HUES48 (cell line): ENCODE measurements around the gene RPL37.
"Not testable (repeated sequence)": the region's sequence is repeated elsewhere in the genome, so short reads cannot be mapped to it uniquely, and the experiment has no call there.

Experiments
- H3K27ac ChIP-seq: one replicate; pipeline ENCODE4 v1.7.0; 2013; ENCODE audit warnings: low read depth, low read length, inconsistent platforms
- H3K27me3 ChIP-seq: 2 replicates; pipeline ENCODE4 v1.6.1; 2013; ENCODE audit warnings: mild to moderate bottlenecking, low read length; ENCODE audit not compliant: control insufficient read depth, insufficient read depth
- H3K36me3 ChIP-seq: 2 replicates; pipeline ENCODE4 v1.6.1; 2013; ENCODE audit warnings: low read length; ENCODE audit not compliant: control insufficient read depth, insufficient read depth
- H3K4me1 ChIP-seq: 2 replicates; pipeline ENCODE4 v1.6.1; 2013; ENCODE audit warnings: mild to moderate bottlenecking, low read length; ENCODE audit not compliant: control insufficient read depth, insufficient read depth
- H3K4me3 ChIP-seq: 2 replicates; pipeline ENCODE4 v1.5.1; 2013; ENCODE audit warnings: mild to moderate bottlenecking, low read depth, low read length
- H3K9ac ChIP-seq: 2 replicates; pipeline ENCODE4 v1.6.1; 2013; ENCODE audit warnings: mild to moderate bottlenecking, low read depth, low read length, moderate library complexity
- H3K9me3 ChIP-seq: 2 replicates; pipeline ENCODE4 v1.6.1; 2013; ENCODE audit warnings: low read length; ENCODE audit not compliant: control insufficient read depth, insufficient read depth

RPL37 gene

DNA sequence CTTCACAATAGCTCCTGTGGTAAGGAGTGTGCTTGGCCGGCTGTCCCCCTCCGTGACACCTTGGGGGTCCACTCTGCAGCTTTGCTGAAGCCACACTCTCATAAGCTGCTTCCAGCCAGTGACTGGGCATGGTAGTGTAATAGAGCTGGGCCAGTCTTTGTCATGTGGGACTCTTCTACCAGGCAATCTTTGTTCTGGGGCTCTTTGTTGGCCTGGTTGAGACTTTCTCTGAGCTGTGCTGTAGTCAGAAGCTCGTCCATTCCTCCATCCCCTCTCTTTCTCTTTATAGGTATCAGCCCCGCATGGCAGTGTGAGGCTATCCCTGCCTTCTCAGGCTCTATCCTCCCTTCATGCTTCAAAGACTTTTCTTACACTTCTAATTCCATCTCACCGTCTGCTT lies 31.8 kb upstream of the RPL37 start:
- H3K27ac ChIP-seq = no peak overlapping the region
- no peaks in the 10 kb centered on the region for H3K27me3 ChIP-seq
- H3K9ac ChIP-seq = no peak overlapping the region
- peaks cover 5% of the 10 kb centered on the region; the same call in 1 of the 2 replicates for H3K4me1 ChIP-seq
- no peak overlapping the region for H3K4me3 ChIP-seq
- H3K36me3 ChIP-seq = no peaks in the 10 kb centered on the region
- H3K9me3 ChIP-seq = no peaks in the 10 kb centered on the region; the same call in 1 of the 2 replicates

DNA sequence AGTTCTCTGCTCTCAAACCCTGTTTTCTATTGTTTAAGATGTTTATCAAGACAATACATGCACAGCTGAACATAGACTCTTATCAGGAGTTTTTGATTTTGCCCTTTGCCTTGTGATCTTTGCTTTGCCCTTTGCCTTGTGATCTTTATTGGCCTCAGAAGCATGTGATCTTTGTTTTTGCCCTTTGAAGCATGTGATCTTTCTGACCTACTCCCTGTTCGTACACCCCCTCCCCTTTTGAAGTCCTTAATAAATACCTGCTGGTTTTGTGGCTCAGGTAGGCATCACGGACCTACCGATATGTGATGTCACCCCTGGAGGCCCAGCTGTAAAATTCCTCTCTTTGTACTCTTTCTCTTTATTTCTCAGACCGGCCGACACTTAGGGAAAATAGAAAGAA lies 30.0 kb upstream of the RPL37 start:
- not testable (repeated sequence) for H3K4me1 ChIP-seq, H3K36me3 ChIP-seq, H3K9ac ChIP-seq, H3K27me3 ChIP-seq, H3K4me3 ChIP-seq, H3K27ac ChIP-seq, H3K9me3 ChIP-seq

- H3K36me3 ChIP-seq = no peaks in the 10 kb centered on the region
- H3K27me3 ChIP-seq = no peaks in the 10 kb centered on the region
- no peaks in the 10 kb centered on the region for H3K4me1 ChIP-seq
- H3K4me3 ChIP-seq = no peak overlapping the region
- H3K27ac ChIP-seq = no peak overlapping the region
- no peaks in the 10 kb centered on the region for H3K9me3 ChIP-seq
- no peak overlapping the region for H3K9ac ChIP-seq
These were observed 25.7 kb upstream of the RPL37 start for GRCh38 chr5:40860711-40861110.

DNA sequence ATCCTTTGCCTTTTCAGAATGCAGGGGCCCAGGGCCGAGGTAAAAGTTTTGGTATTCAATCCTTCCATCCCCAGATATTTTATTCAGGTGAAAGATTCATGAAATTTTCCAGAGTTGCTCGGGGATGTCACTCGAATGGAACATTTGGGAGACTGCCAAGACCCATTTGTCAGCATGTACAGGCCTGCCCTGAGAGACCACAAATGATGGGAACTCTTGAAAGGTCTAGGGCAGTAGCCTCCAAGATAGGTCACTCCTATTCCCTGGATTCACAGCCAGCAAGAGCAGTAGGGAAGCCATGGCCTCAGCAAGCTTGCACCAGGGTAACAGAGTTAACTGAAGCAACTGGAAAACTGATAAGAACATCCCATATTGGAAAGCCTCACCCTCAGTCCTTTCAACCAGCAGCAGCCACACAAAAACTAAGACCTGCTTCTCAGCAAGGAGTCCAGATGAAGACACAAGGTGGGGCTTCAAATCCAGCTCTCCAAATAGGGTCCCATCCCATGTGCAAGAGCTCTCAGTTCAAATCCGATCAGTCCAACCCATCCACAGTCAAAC lies 18.7 kb upstream of the RPL37 start:
- H3K27ac ChIP-seq = no peak overlapping the region
- H3K27me3 ChIP-seq = no peaks in the 10 kb centered on the region
- H3K9me3 ChIP-seq = no peaks in the 10 kb centered on the region
- no peak overlapping the region for H3K4me3 ChIP-seq
- H3K9ac ChIP-seq = no peak overlapping the region
- no peaks in the 10 kb centered on the region for H3K4me1 ChIP-seq
- H3K36me3 ChIP-seq = no peaks in the 10 kb centered on the region

GRCh38 chr5:40847525-40847924 lies 12.5 kb upstream of the RPL37 start:
- H3K9me3 ChIP-seq = no peaks in the 10 kb centered on the region
- H3K27me3 ChIP-seq = no peaks in the 10 kb centered on the region
- no peak overlapping the region for H3K4me3 ChIP-seq
- H3K27ac ChIP-seq = no peak overlapping the region
- H3K4me1 ChIP-seq = no peaks in the 10 kb centered on the region
- H3K36me3 ChIP-seq = no peaks in the 10 kb centered on the region
- no peak overlapping the region for H3K9ac ChIP-seq

DNA sequence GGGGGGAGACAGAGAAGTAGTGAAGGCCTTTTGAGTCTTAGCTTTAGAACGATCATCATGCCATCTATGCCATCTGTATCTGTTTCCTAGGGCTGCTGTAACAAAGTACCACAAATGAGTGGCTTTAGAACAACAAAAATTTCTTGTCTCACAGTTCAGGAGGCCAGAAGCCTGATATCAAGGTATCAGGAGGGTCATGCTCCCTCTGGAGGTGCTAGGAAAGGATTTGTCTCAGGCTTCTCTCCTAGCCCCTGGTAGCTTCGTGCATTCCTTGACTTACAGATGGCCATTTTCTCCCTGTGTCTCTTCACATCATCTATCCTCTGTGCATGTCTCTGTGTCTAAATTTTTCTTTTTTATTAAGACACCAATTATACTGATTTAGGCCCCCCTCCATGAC lies 11.3 kb upstream of the RPL37 start:
- no peaks in the 10 kb centered on the region for H3K27me3 ChIP-seq
- no peak overlapping the region for H3K9ac ChIP-seq
- no peak overlapping the region for H3K27ac ChIP-seq
- H3K36me3 ChIP-seq = no peaks in the 10 kb centered on the region
- no peak overlapping the region for H3K4me3 ChIP-seq
- H3K9me3 ChIP-seq = no peaks in the 10 kb centered on the region
- H3K4me1 ChIP-seq = peaks cover 6% of the 10 kb centered on the region

DNA sequence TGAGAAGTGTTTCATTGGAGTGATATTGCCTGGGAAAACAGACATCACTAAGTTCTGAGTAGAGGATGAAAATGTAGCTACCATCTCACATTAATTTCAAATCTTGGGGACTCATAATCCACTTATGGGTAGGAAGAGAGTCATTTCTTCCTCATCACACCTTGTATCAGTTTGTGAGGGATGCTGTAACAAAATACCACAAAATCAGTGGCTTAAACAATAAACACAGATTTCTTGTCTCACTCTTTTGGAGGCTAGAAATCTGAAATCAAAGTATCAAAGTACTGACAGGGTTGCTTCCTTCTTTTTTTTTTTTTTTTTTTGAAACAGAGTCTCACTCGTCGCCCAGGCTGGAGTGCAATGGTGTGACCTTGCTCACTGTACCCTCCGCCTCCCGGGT lies 9.5 kb upstream of the RPL37 start:
- no peaks in the 10 kb centered on the region for H3K9me3 ChIP-seq
- no peak overlapping the region for H3K9ac ChIP-seq

GRCh38 chr5:40842351-40842750 lies 7.3 kb upstream of the RPL37 start:
- no peak overlapping the region for H3K27ac ChIP-seq
- H3K9me3 ChIP-seq = no peaks in the 10 kb centered on the region
- no peaks in the 10 kb centered on the region for H3K36me3 ChIP-seq
- peaks cover 12% of the 10 kb centered on the region for H3K4me1 ChIP-seq
- H3K4me3 ChIP-seq = no peak overlapping the region
- no peaks in the 10 kb centered on the region for H3K27me3 ChIP-seq
- H3K9ac ChIP-seq = no peak overlapping the region

More for the DNA sequence above, 9.5 kb upstream of the RPL37 start:
- no peaks in the 10 kb centered on the region for H3K27me3 ChIP-seq
- H3K27ac ChIP-seq = no peak overlapping the region
- no peaks in the 10 kb centered on the region for H3K36me3 ChIP-seq
- H3K4me3 ChIP-seq = no peak overlapping the region
- H3K4me1 ChIP-seq = peaks cover 12% of the 10 kb centered on the region

DNA sequence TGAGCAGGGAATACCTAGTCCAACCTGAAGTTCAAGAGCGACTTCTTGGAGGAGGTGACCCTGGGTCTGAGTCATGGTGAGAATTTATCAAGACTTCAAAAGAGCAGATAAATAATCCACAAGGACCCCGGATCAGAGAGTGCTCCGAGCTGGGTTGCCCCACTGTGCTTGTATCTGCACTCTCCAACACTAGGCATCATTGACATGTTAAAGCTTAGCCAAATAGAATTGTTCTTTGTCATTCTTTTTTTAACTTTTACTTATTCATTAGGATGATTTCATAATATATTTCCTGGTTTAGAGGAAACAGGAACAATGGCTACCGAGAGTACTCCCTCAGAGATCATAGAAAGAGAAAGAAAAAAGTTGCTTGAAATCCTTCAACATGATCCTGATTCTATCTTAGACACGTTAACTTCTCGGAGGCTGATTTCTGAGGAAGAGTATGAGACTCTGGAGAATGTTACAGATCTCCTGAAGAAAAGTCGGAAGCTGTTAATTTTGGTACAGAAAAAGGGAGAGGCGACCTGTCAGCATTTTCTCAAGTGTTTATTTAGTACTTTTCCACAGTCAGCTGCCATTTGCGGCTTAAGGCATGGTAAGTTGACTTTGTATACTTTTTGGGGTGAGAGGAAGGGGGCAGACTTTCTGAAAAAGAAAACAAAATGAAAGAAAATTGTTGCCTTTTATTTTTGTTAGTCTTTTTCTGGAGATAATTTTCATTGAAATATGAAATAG lies 6.2 kb upstream of the RPL37 start, which contains the start of gene CARD6:
Gene CARD6, plus strand, starts transcription at position 300 of the 738 bp plus-strand sequence. Its CDS starts 16 bp downstream, at position 316.
- peaks cover 13% of the 10 kb centered on the region for H3K4me1 ChIP-seq
- H3K4me3 ChIP-seq = peak within 1 kb of the TSS; percentile 36
- no peak within 1 kb of the TSS for H3K27ac ChIP-seq
- no peak within 1 kb of the TSS for H3K9ac ChIP-seq
- no peaks in the 10 kb centered on the region for H3K27me3 ChIP-seq
- no peaks in the 10 kb centered on the region for H3K9me3 ChIP-seq
- no peaks in the 10 kb centered on the region for H3K36me3 ChIP-seq

GRCh38 chr5:40838086-40838485 lies 3.1 kb upstream of the RPL37 start:
- Histone ChIP-seq H3K36me3 (peaks cover 14% of the 10 kb centered on the region), H3K4me1 (peaks cover 21% of the 10 kb centered on the region), H3K27me3 (no peaks in the 10 kb centered on the region), H3K9me3 (no peaks in the 10 kb centered on the region), H3K4me3 (no peak overlapping the region), H3K27ac (no peak overlapping the region), H3K9ac (no peak overlapping the region)

DNA sequence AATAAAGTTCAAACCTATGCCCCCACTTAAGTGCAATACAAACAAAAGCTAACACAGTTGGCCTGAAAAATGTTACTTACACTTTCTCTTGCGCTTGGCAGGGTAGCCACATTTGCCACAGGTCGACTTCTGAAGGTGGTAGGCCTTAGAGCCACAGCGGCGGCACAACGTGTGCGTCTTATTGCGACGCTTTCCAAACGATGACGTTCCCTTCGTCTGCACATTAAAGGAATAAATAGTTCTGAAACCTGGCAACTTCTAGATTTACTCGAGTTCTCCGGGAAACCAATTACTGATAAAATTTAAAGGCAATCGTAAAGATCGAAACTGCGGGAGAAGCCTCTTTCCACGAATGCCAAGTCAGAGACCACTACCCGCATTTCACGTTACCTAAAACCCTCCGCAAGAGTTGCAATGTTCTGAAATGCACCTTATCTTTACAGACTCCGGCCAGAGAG lies 602 bp downstream of the RPL37 start:
- H3K4me1 ChIP-seq = peaks cover 18% of the 10 kb centered on the region
- no peaks in the 10 kb centered on the region for H3K27me3 ChIP-seq
- no peaks in the 10 kb centered on the region for H3K9me3 ChIP-seq
- peaks cover 50% of the 10 kb centered on the region for H3K36me3 ChIP-seq
- peak overlapping the region; percentile 99 for H3K9ac ChIP-seq
- H3K4me3 ChIP-seq = peak overlapping the region; percentile 97
- peak overlapping the region; percentile 99 for H3K27ac ChIP-seq
